Endothelial cell (in vitro differentiated cells): ENCODE results near the gene GPD2. TPM values are rescaled to one million over a fixed set of nuclear protein-coding genes. Genes with fewer than 3 reads are reported as not detected.

Experiments used
- DNase-seq: peaks from one replicate; pipeline ENCODE4 v3.0.0; 2021; ENCODE audit warnings: low spot score
- H3K27ac Mint-ChIP-seq: one replicate; pipeline ENCODE4 v1.8.0; 2021; ENCODE audit warnings: mixed read lengths, inconsistent platforms; ENCODE audit not compliant: unreplicated experiment
- H3K27me3 Mint-ChIP-seq: one replicate; pipeline ENCODE4 v1.8.0; 2021; ENCODE audit warnings: mild to moderate bottlenecking, moderate library complexity, mixed read lengths, inconsistent platforms; ENCODE audit not compliant: unreplicated experiment
- H3K36me3 Mint-ChIP-seq: one replicate; pipeline ENCODE4 v1.8.0; 2021; ENCODE audit warnings: mild to moderate bottlenecking, low read depth, mixed read lengths, inconsistent platforms; ENCODE audit not compliant: unreplicated experiment
- H3K4me1 Mint-ChIP-seq: one replicate; pipeline ENCODE4 v1.8.0; 2021; ENCODE audit warnings: mild to moderate bottlenecking, mixed read lengths, inconsistent platforms; ENCODE audit not compliant: unreplicated experiment
- H3K4me3 Mint-ChIP-seq: one replicate; pipeline ENCODE4 v1.8.0; 2021; ENCODE audit warnings: mild to moderate bottlenecking, mixed read lengths, inconsistent platforms; ENCODE audit not compliant: unreplicated experiment
- H3K9me3 Mint-ChIP-seq: one replicate; pipeline ENCODE4 v1.8.0; 2021; ENCODE audit warnings: mixed read lengths, inconsistent platforms; ENCODE audit not compliant: unreplicated experiment
- total RNA-seq: library from RNA; stranded (reverse); fragmentation: NEBNext Ultra II Directional; extraction: Animal tissue kit (Norgen Biotek cat#: 25700); gene quantifications from one replicate; pipeline ENCODE4 v1.2.1, GENCODE V29; 2021; ENCODE audit not compliant: unreplicated experiment
- TF ChIP-seq, protein P1 (sequence below): fragments of 200-600 bp; sonication (generic); IDR thresholded peaks from one replicate; pipeline ENCODE4 v1.5.0; 2021; ENCODE audit warnings: antibody characterized with exemption; ENCODE audit not compliant: unreplicated experiment

Gene GPD2
- total RNA-seq, 1 donor from 2014 or later, result 38.3 TPM

DNA sequence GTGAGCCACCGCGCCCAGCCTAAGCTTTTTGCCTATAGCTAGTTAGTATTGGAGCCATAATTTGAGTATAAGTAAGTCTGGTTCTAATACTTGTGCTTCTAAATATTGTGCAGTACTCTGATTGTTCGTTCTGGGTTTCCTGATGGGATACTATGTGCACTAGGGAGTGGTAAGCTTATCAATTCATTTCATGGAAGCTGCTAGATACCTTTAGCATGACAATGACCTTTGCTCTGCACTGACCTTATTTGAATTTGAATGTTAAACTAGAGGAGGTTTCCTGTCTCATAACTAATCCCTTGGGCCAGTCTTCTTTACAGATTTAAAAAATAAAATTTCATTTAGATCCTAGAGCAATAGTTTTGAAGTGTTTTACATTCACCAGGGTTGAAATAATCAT lies 125.1 kb downstream of the GPD2 start:
- H3K27me3 Mint-ChIP-seq, result no peaks in the 10 kb centered on the region
- TF ChIP-seq, protein P1, sequence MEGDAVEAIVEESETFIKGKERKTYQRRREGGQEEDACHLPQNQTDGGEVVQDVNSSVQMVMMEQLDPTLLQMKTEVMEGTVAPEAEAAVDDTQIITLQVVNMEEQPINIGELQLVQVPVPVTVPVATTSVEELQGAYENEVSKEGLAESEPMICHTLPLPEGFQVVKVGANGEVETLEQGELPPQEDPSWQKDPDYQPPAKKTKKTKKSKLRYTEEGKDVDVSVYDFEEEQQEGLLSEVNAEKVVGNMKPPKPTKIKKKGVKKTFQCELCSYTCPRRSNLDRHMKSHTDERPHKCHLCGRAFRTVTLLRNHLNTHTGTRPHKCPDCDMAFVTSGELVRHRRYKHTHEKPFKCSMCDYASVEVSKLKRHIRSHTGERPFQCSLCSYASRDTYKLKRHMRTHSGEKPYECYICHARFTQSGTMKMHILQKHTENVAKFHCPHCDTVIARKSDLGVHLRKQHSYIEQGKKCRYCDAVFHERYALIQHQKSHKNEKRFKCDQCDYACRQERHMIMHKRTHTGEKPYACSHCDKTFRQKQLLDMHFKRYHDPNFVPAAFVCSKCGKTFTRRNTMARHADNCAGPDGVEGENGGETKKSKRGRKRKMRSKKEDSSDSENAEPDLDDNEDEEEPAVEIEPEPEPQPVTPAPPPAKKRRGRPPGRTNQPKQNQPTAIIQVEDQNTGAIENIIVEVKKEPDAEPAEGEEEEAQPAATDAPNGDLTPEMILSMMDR, result no peak
- DNase-seq, result no peak
- H3K4me1 Mint-ChIP-seq, result no peaks in the 10 kb centered on the region
- peaks cover 6% of the 10 kb centered on the region for H3K36me3 Mint-ChIP-seq
- no peaks in the 10 kb centered on the region for H3K9me3 Mint-ChIP-seq
- H3K27ac Mint-ChIP-seq, result no peak overlapping the region
- no peak overlapping the region for H3K4me3 Mint-ChIP-seq

DNA sequence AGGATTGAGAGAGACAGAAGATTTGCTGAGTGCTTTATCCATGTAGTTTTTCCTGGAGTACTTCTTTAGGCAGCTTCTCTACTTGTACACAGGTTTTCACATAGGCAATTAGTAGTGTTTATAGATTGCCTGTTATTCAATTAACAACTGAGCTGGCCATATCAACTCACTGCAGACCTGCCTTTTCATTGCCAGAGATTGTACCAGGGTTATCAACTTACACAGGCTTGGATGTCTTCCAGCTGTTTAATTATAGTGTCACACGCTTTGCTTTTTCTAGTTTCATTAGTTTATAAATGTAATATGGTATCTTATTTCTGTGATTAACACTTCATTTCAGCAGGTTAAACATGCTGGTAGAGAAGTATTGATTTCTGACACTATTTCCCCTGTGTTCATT lies 125.9 kb downstream of the GPD2 start:
- no peak for DNase-seq
- Mint-ChIP-seq H3K27ac (no peak overlapping the region), H3K27me3 (no peaks in the 10 kb centered on the region)

GRCh38 chr2:156563994-156564753 lies 128.0 kb downstream of the GPD2 start:
- Mint-ChIP-seq H3K4me1 (no peaks in the 10 kb centered on the region), H3K36me3 (no peaks in the 10 kb centered on the region), H3K9me3 (no peaks in the 10 kb centered on the region), H3K27ac (no peak overlapping the region), H3K27me3 (no peaks in the 10 kb centered on the region), H3K4me3 (no peak overlapping the region)
- TF ChIP-seq, protein P1, result no peak
- no peak for DNase-seq

More for the DNA sequence above, 125.9 kb downstream of the GPD2 start:
- Mint-ChIP-seq H3K4me3 (no peak overlapping the region), H3K4me1 (no peaks in the 10 kb centered on the region), H3K9me3 (no peaks in the 10 kb centered on the region), H3K36me3 (peaks cover 6% of the 10 kb centered on the region)
- TF ChIP-seq, protein P1, result no peak

DNA sequence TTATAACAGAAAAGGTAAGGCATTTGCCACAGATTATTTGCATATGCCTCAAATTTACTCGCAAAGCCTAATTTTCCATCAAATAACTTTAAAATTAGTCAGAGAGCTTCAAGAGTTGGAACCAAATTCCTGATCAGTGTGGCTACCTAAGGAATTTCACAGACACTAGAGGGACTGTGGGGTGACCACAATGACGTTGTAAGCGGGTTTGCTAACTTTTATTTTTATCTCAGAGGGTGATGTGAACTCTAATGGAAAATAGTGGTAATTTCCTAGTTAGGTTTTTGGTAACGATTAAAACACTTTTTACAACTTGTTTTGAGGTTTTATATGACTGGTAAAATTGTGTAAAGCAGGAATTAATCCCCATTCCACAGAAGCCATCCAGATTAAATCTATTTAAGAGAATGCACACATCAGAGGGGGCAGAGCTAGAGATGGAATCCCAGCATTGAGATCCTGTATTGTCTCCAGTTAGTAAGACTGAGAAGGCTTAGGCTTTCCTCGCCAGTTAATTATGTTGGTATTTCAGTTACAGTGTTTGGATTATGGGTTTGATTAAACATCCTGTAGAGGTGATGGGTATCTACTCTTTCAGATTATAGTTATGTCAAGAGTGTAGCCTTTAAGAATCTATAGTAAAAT lies 129.0 kb downstream of the GPD2 start:
- H3K27ac Mint-ChIP-seq, result no peak overlapping the region
- H3K4me3 Mint-ChIP-seq, result no peak overlapping the region
- H3K9me3 Mint-ChIP-seq, result no peaks in the 10 kb centered on the region
- no peaks in the 10 kb centered on the region for H3K36me3 Mint-ChIP-seq
- TF ChIP-seq, protein P1, result no peak
- DNase-seq, result no peak
- no peaks in the 10 kb centered on the region for H3K4me1 Mint-ChIP-seq
- no peaks in the 10 kb centered on the region for H3K27me3 Mint-ChIP-seq

GRCh38 chr2:156573710-156574109 lies 137.5 kb downstream of the GPD2 start:
- DNase-seq, result no peak

More at GRCh38 chr2:156573710-156574109, 137.5 kb downstream of the GPD2 start:
- Mint-ChIP-seq H3K27ac (no peak overlapping the region), H3K4me1 (no peaks in the 10 kb centered on the region), H3K4me3 (no peak overlapping the region), H3K9me3 (no peaks in the 10 kb centered on the region), H3K36me3 (peaks cover 9% of the 10 kb centered on the region), H3K27me3 (no peaks in the 10 kb centered on the region)
- TF ChIP-seq, protein P1, result no peak
